ENCODE data around the gene SERAC1.

DNA sequence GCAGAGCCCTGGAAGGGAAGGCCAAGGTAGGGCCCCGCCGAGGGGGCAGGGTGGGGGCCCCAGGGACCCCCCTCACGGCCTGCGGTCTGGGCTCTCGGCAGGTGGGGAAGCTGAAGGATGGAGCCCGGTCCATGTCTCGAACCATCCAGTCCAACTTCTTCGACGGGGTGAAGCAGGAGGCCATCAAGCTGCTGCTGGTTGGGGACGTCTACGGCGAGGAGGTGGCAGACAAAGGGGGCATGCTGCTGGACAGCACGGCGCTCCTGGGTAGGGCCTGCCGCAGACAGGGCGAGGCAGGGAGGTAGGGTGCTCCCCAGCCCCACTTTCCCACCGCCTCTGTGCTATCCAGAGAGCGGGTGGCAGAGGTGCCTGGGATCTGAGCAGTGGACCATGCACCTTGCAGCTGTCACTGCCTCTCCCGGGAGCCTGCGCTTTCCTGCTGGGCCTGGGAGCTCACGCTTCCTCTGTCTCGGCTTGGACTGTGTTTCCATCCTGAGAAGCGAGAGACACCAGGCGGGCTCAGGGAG is 103.3 kb downstream of the SERAC1 start:
- TF ChIP-seq ZNF70 (CRISPR knock-in tag; IDR thresholded peaks at IDR 0.05) (no peak), ISL1 (CRISPR knock-in tag; IDR thresholded peaks at IDR 0.05) (no peak), TCF4 (CRISPR knock-in tag; IDR thresholded peaks at IDR 0.05; ENCODE audit: borderline replicate concordance) (no peak), GLIS3 (CRISPR knock-in tag; IDR thresholded peaks at IDR 0.05) (no peak), BACH2 (CRISPR knock-in tag; IDR thresholded peaks at IDR 0.05; ENCODE audit: borderline replicate concordance) (no peak), ZFP30 (CRISPR knock-in tag; IDR thresholded peaks at IDR 0.05) (no peak)
